D341Med (cell line): ENCODE results near the gene ABHD17B.

Source experiments
- DNase-seq: peaks from one replicate; pipeline ENCODE4 v3.0.0; 2012; ENCODE audit warnings: low spot score

Gene ABHD17B

GRCh38 chr9:71819115-71819739 lies 91.8 kb downstream of the ABHD17B start:
- DNase-seq, result peak; percentile 39

DNA sequence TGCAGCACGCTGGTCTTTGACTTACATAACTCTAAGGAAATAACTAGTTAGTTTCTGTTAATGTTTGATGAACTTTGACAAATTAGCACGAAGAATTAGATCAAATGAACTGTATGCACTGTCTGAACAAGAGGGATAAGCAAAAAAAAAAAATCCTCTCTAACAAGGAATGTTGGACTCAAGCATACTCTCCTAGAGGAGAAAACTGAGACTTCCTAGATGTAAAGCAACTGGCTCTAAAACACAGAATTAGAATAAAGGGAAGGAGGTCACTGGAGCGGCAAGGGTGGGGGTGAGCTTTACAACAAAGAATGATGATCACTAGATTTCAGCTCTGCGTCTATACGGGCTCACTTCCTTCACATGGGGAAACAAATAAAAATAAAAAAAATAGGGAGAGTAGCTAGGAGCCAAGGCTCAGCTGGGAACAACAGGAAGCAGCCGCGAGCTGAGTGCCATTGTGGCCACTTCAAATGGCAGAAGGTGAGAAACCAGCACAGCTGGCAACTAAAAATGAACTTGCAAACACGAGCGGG lies 94.0 kb downstream of the ABHD17B start:
- no peak for DNase-seq
